ENCODE data around the gene TLK2.
A peak's percentile ranks its signal among the peaks of the same experiment; 100 is the strongest.

The TLK2 gene

GRCh38 chr17:62630365-62631085 lies 151.9 kb downstream of the TLK2 start:
- DNase-seq: no peak

- DNase-seq: no peak
These were observed 152.7 kb downstream of the TLK2 start for GRCh38 chr17:62631086-62631935.

GRCh38 chr17:62631936-62632924 lies 153.6 kb downstream of the TLK2 start:
- no peak for DNase-seq

GRCh38 chr17:62637809-62638208 lies 159.2 kb downstream of the TLK2 start:
- no peak for DNase-seq

- DNase-seq: no peak
These were observed 162.5 kb downstream of the TLK2 start for GRCh38 chr17:62641153-62641552.

GRCh38 chr17:62641951-62642350 lies 163.3 kb downstream of the TLK2 start:
- no peak for DNase-seq

GRCh38 chr17:62643496-62643895 lies 164.9 kb downstream of the TLK2 start:
- no peak for DNase-seq

GRCh38 chr17:62644487-62645173 lies 166.0 kb downstream of the TLK2 start:
- DNase-seq: no peak

GRCh38 chr17:62648251-62648955 lies 169.8 kb downstream of the TLK2 start:
- no peak for DNase-seq

GRCh38 chr17:62648956-62649294 lies 170.3 kb downstream of the TLK2 start:
- DNase-seq: no peak

- DNase-seq: no peak
These were observed 170.9 kb downstream of the TLK2 start for GRCh38 chr17:62649570-62649969.

GRCh38 chr17:62650587-62650986 lies 172.0 kb downstream of the TLK2 start:
- no peak for DNase-seq

- no peak for DNase-seq
These were observed 173.8 kb downstream of the TLK2 start for GRCh38 chr17:62652251-62653001.

- peak; percentile 28 for DNase-seq
These were observed 174.6 kb downstream of the TLK2 start for GRCh38 chr17:62653002-62653825.

GRCh38 chr17:62653826-62654761 lies 175.5 kb downstream of the TLK2 start:
- DNase-seq: no peak

- DNase-seq: no peak
These were observed 177.0 kb downstream of the TLK2 start for GRCh38 chr17:62655656-62656055.

- no peak for DNase-seq
These were observed 177.8 kb downstream of the TLK2 start for GRCh38 chr17:62656446-62656845.

- DNase-seq: no peak
These were observed 178.6 kb downstream of the TLK2 start for GRCh38 chr17:62657145-62657665.

- no peak for DNase-seq
These were observed 179.1 kb downstream of the TLK2 start for GRCh38 chr17:62657690-62658089.

All from activated CD4-positive, alpha-beta T cell treated with anti-CD3 and anti-CD28 coated beads for 1 hour (primary cell).